ENCODE data around the gene MCCC1. TPM values are rescaled to one million over a fixed set of nuclear protein-coding genes. Genes with fewer than 3 reads are reported as not detected.

MCCC1 gene
- total and polyA plus RNA-seq, 10 of the 15 experiments (the other 5 are each of a cell fraction or from before 2014, with no cell fraction given) = 35.0 to 71.7 (median 47.0) TPM

DNA sequence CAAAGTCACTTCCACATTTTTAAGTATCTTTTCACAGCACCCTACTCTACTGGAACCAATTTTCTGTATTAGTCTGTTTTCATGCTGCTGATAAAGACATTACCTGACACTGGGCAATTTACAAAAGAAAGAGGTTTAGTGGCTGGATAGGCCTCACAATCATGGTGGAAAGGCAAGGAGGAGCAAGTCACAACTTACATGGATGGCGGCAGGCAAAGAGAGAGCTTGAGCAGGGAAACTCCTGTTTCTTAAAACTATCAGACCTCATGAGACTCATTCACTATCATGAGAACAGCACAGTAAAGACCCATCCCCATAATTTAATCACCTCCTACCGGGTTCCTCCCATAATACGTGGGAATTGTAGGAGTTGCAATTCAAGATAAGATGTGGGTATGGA is 18.7 kb downstream of the MCCC1 start:
- FAIRE-seq (no peak), ATAC-seq (no peak), DNase-seq (ENCODE audit: low read depth, low spot score) (no peak)
- TF ChIP-seq MEF2B (IDR thresholded peaks at IDR 0.05; ENCODE audit: partially characterized antibody, poor library complexity, severe bottlenecking) = no peak
- POLR2A ChIA-PET = no interaction called here
- no peak overlapping the region for H3K4me2 ChIP-seq (ENCODE audit: control insufficient read depth, insufficient read depth)
- intact Hi-C loops (cut with micrococcal nuclease; ENCODE audit: unreplicated experiment) (no loop called here), in situ Hi-C loops (cut with MboI) (no loop called here)
- no peak overlapping the region for H3K4me3 ChIP-seq
- peaks cover 6 to 25% of the 10 kb centered on the region in 2 experiments; a peak in 3 of 4 replicates for H3K36me3 ChIP-seq (ENCODE audit: control insufficient read depth in 2 of 2, insufficient read depth in 2 of 2, low read length in 1 of 2)
- BruUV-seq (replicated peaks) = no TSS peak
- no peaks in the 10 kb centered on the region for H3K27me3 ChIP-seq (replicated peaks in 1 of 2; ENCODE audit: control insufficient read depth in 2 of 2, insufficient read depth in 2 of 2, low read length in 1 of 2)
- H3K27ac ChIP-seq (ENCODE audit: control insufficient read depth, insufficient read depth) = no peak overlapping the region
- CTCF ChIA-PET = no interaction called here
- RAD21 ChIA-PET (ENCODE audit: unreplicated experiment) = no interaction called here
- H3K9me3 ChIP-seq (replicated peaks; ENCODE audit: control insufficient read depth, insufficient read depth, low read length) = peaks cover 16% of the 10 kb centered on the region
- no peak overlapping the region for H3K9ac ChIP-seq (ENCODE audit: control insufficient read depth, insufficient read depth, low read length)
- H2AFZ ChIP-seq (ENCODE audit: control insufficient read depth, low read depth, low read length) = no peak overlapping the region
- H4K20me1 ChIP-seq (ENCODE audit: control insufficient read depth, insufficient read depth) = no peaks in the 10 kb centered on the region
- SMC1A ChIA-PET (ENCODE audit: uncharacterized antibody, unreplicated experiment) = no interaction called here
- H3K79me2 ChIP-seq (ENCODE audit: control insufficient read depth, insufficient read depth, low read length) = no peaks in the 10 kb centered on the region
- no peaks in the 10 kb centered on the region for H3K4me1 ChIP-seq (ENCODE audit: control insufficient read depth, insufficient read depth, low read length)
- WGBS (ENCODE audit: insufficient coverage, insufficient replicate concordance, low lambda C conversion rate, missing lambda C conversion rate) = 97% methylated on average over 3 of the region's 3 CpGs

DNA sequence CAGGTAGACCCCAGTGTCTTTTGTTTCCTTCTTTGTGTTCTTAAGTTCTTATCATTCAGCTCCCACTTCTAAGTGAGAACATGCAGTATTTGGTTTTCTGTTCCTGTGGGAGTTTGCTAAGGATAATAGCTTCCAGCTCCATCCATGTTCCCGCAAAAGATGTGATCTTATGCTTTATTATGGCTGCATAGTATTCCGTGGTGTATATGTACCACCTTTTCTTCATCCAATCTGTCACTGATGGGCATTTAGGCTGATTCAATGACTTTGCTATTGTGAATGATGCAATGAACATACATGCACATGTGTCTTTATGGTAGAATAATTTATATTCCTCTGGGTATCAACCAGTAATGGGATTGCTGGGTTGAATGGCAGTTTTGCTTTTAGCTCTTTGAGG is 24.4 kb downstream of the MCCC1 start:
- TF ChIP-seq SMAD5 (IDR thresholded peaks at IDR 0.05; ENCODE audit: low read depth) (no peak), STAT1 (conservative IDR thresholded peaks at IDR 0.05) (no peak), ETV6 (conservative IDR thresholded peaks at IDR 0.05 in 1 of 2, IDR thresholded peaks at IDR 0.05 in 1 of 2; ENCODE audit: borderline replicate concordance in 1 of 2, low read depth in 1 of 2) (no peak)
- in situ Hi-C loops (cut with MboI) (no loop called here), intact Hi-C loops (cut with micrococcal nuclease; ENCODE audit: unreplicated experiment) (no loop called here)
- no peak for FAIRE-seq
- Histone ChIP-seq H3K27me3 (replicated peaks in 1 of 2; ENCODE audit: control insufficient read depth in 2 of 2, insufficient read depth in 2 of 2, low read length in 1 of 2) (no peaks in the 10 kb centered on the region), H3K9me3 (replicated peaks; ENCODE audit: control insufficient read depth, insufficient read depth, low read length) (peaks cover 10% of the 10 kb centered on the region), H3K4me2 (ENCODE audit: control insufficient read depth, insufficient read depth) (no peak overlapping the region), H3K4me3 (no peak overlapping the region), H3K36me3 (ENCODE audit: control insufficient read depth in 2 of 2, insufficient read depth in 2 of 2, low read length in 1 of 2) (peaks cover 0 to 5% of the 10 kb centered on the region in 2 experiments; a peak in 1 of 4 replicates), H3K4me1 (ENCODE audit: control insufficient read depth, insufficient read depth, low read length) (no peaks in the 10 kb centered on the region), H3K9ac (ENCODE audit: control insufficient read depth, insufficient read depth, low read length) (no peak overlapping the region), H3K27ac (ENCODE audit: control insufficient read depth, insufficient read depth) (no peak overlapping the region), H4K20me1 (ENCODE audit: control insufficient read depth, insufficient read depth) (no peaks in the 10 kb centered on the region), H3K79me2 (ENCODE audit: control insufficient read depth, insufficient read depth, low read length) (no peaks in the 10 kb centered on the region), H2AFZ (ENCODE audit: control insufficient read depth, low read depth, low read length) (no peak overlapping the region)
- ChIA-PET POLR2A (no interaction called here), RAD21 (ENCODE audit: unreplicated experiment) (interaction anchor here (0.6 kb wide), 1 partner anchor 144 kb away, joined by 4 read pairs; no protein-coding TSS in a partner anchor), CTCF (interaction anchor here (1.9 kb wide), 1 partner anchor 9 kb away, joined by 7 read pairs; no protein-coding TSS in a partner anchor), SMC1A (ENCODE audit: uncharacterized antibody, unreplicated experiment) (no interaction called here)
- no peak for DNase-seq (ENCODE audit: low read depth, low spot score)
- ATAC-seq = no peak
- no TSS peak for BruUV-seq (replicated peaks)
- 96% methylated on average over 2 of the region's 2 CpGs for WGBS (ENCODE audit: insufficient coverage, insufficient replicate concordance, low lambda C conversion rate, missing lambda C conversion rate)

Data from GM12878 (cell line).